SU-DHL-6 (cell line): ENCODE results near the gene BNC2.

Experiments used
- CTCF ChIP-seq: fragments of 200-600 bp; sonication (generic); IDR thresholded peaks from one replicate; pipeline ENCODE4 v1.5.1; 2017; ENCODE audit warnings: antibody characterized with exemption, mild to moderate bottlenecking, low read length, moderate library complexity; ENCODE audit not compliant: insufficient read depth, poor library complexity, severe bottlenecking
- EZH2phosphoT487 ChIP-seq: fragments of 200-600 bp; sonication (generic), shearing (Covaris generic); conservative IDR thresholded peaks from 2 replicates; pipeline ENCODE4 v1.6.1; 2018; ENCODE audit warnings: mild to moderate bottlenecking, antibody characterized with exemption, low read length, moderate library complexity, mixed read lengths

GRCh38 chr9:16901590-16901989, 31.1 kb upstream of the BNC2 start:
- TF ChIP-seq CTCF (no peak), EZH2phosphoT487 (no peak)
